ENCODE data around the gene LSM6.

- TF ChIP-seq CTCF (IDR thresholded peaks at IDR 0.05; ENCODE audit: low read length): no peak
- no peak for TF ChIP-seq EZH2 (optimal IDR thresholded peaks at IDR 0.05; ENCODE audit: low read depth, low read length)
Observed at GRCh38 chr4:146183209-146183608, 7.7 kb downstream of the LSM6 start.
